Measurements from ENCODE around the gene C10orf143. TPM values are rescaled to one million over a fixed set of nuclear protein-coding genes. Genes with fewer than 3 reads are reported as not detected.

Gene C10orf143
- total RNA-seq, 4 donors from 2014 or later: 0.38 to 3.9 (median 3.3) TPM

DNA sequence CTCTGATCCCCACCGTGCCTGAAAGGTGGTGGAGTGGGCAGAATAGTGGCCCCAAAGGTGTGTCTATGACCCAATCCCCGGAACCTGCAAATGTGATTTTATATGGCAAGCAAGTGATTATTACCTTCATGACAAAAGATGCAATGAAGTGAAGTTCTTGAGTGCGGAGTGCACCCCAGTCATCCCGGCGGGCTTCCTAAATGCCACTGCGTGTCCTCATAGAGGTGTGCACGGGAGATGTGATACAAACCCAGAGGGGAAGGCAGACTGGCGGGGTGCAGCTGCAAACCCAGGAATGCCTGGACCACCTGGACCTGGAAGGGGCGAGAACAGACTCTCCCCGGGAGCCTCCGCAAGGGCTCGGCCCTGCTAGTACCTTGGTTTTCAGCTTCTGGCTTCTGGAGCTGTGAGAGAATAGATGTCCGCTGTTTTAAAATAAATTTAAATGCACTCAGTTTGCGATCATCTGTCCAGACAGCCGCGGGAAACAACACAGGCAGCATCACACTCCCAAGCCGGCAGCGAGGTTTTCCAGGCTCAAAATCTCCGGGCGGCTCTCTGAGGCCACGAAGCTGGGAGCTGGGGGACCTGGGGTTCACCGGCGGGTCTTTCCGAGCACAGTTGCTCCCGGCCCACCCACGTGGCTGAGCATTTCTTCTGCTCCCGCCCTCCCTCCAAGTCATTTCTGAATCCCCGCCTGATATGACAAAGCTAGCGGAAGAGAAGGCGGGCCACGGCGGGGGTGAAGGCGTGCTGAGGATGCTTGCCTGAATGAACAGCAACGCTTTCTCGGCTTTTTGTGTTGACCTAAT lies 96.2 kb downstream of the C10orf143 start:
- 86 to 91% methylated on average over 35 of the region's 35 CpGs for WGBS, 2 donors
- no peak overlapping the region for H3K4me3 ChIP-seq (ENCODE audit: low read depth, poor library complexity, severe bottlenecking)
- TF ChIP-seq, protein P1, sequence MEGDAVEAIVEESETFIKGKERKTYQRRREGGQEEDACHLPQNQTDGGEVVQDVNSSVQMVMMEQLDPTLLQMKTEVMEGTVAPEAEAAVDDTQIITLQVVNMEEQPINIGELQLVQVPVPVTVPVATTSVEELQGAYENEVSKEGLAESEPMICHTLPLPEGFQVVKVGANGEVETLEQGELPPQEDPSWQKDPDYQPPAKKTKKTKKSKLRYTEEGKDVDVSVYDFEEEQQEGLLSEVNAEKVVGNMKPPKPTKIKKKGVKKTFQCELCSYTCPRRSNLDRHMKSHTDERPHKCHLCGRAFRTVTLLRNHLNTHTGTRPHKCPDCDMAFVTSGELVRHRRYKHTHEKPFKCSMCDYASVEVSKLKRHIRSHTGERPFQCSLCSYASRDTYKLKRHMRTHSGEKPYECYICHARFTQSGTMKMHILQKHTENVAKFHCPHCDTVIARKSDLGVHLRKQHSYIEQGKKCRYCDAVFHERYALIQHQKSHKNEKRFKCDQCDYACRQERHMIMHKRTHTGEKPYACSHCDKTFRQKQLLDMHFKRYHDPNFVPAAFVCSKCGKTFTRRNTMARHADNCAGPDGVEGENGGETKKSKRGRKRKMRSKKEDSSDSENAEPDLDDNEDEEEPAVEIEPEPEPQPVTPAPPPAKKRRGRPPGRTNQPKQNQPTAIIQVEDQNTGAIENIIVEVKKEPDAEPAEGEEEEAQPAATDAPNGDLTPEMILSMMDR (IDR thresholded peaks at IDR 0.05): no peak
- TF ChIP-seq POLR2A (IDR thresholded peaks at IDR 0.05): no peak
- intact Hi-C loops (cut with DNase I; ENCODE audit: low total_unique reads): no loop called here
- DNase-seq (ENCODE audit: low spot score in 2 of 2): peak in 1 of 2 donors; percentile 73

Other genes starting within 250 kb of the C10orf143 start
- gene EBF3, start 146.6 kb downstream of the C10orf143 start, total RNA-seq: 1 to 10 TPM in 3 of 4 donors, under 1 TPM in 1; 0.80 to 8.5 (median 2.4) TPM
- gene GLRX3, start 25.6 kb upstream of the C10orf143 start, total RNA-seq: 10 to 100 TPM; 31.5 to 60.7 (median 42.6) TPM

All from lower leg skin (tissue), 4 donors.